NCI-H69 (cell line): ENCODE data around the gene TBL3.

ENCODE experiments used
- DNase-seq: peaks from one replicate; lab custom pipeline; 2025; lab: John Stamatoyannopoulos, UW

Gene TBL3

GRCh38 chr16:1964506-1965395 is 7.1 kb upstream of the TBL3 start, which contains the start of gene RPS2:
RPS2 (minus strand) TSS chr16:1964826; CDS start chr16:1964625, 201 bp downstream.
- peak; percentile 99 for DNase-seq

GRCh38 chr16:1965396-1966001 is 6.4 kb upstream of the TBL3 start:
- no peak for DNase-seq

GRCh38 chr16:1966460-1966859 is 5.4 kb upstream of the TBL3 start, which contains the start of gene RNF151:
RNF151 (plus strand) TSS chr16:1966856; CDS start chr16:1966882, 26 bp downstream.
- DNase-seq = no peak

- no peak for DNase-seq
These were observed 3.5 kb upstream of the TBL3 start for GRCh38 chr16:1968146-1968953.

- DNase-seq = peak; percentile 47
These were observed 631 bp downstream of the TBL3 start for GRCh38 chr16:1972490-1972877.

- no peak for DNase-seq
These were observed 1.8 kb downstream of the TBL3 start for GRCh38 chr16:1973461-1974156.

- no peak for DNase-seq
These were observed 2.6 kb downstream of the TBL3 start for GRCh38 chr16:1974157-1975070.

GRCh38 chr16:1975432-1976215 is 3.8 kb downstream of the TBL3 start:
- no peak for DNase-seq

- DNase-seq = no peak
These were observed 4.3 kb downstream of the TBL3 start for GRCh38 chr16:1976216-1976520.

GRCh38 chr16:1976951-1977874 is 5.4 kb downstream of the TBL3 start:
- DNase-seq = no peak

- DNase-seq = no peak
These were observed 6.0 kb downstream of the TBL3 start for GRCh38 chr16:1977875-1978268.

- peak; percentile 57 for DNase-seq
These were observed 6.7 kb downstream of the TBL3 start for GRCh38 chr16:1978476-1979120.

- DNase-seq = peak; percentile 97
These were observed 7.6 kb downstream of the TBL3 start for GRCh38 chr16:1979271-1980029.

- peak; percentile 78 for DNase-seq
These were observed 8.3 kb downstream of the TBL3 start for GRCh38 chr16:1980030-1980769.

GRCh38 chr16:1980770-1981087 is 8.9 kb downstream of the TBL3 start:
- no peak for DNase-seq

GRCh38 chr16:1981398-1981836 is 9.6 kb downstream of the TBL3 start, which contains the start of gene NOXO1:
NOXO1 (minus strand) TSS chr16:1981469; CDS start chr16:1981179, 290 bp downstream.
- peak; percentile 80 for DNase-seq

- DNase-seq = peak; percentile 91
These were observed 10.2 kb downstream of the TBL3 start for GRCh38 chr16:1982013-1982433.
